SK-N-SH treated with all-trans-retinoic acid at 6 μM for 48 hours (cell line): ENCODE results near the gene SLC36A3.

Experiments used
- ARNTL ChIP-seq: fragments of 450-650 bp; formaldehyde crosslinking; IDR thresholded peaks from 2 replicates; pipeline ENCODE4 v1.5.0; 2020; ENCODE audit warnings: low read depth, mild to moderate bottlenecking, moderate library complexity, borderline replicate concordance
- BACH2 ChIP-seq: fragments of 250-450 bp; sonication (Bioruptor Pico); IDR thresholded peaks from 2 replicates; pipeline ENCODE4 v1.9.0; 2021; ENCODE audit warnings: mild to moderate bottlenecking, borderline replicate concordance
- CSDC2 ChIP-seq: fragments of 250-450 bp; sonication (Bioruptor Pico); IDR thresholded peaks from 2 replicates; pipeline ENCODE4 v1.5.0; 2020; ENCODE audit warnings: mild to moderate bottlenecking, moderate library complexity
- ISL1 ChIP-seq: fragments of 250-450 bp; sonication (Bioruptor Pico); IDR thresholded peaks from 2 replicates; pipeline ENCODE4 v2.1.2; 2022; ENCODE audit warnings: mild to moderate bottlenecking, moderate library complexity
- RARB ChIP-seq: fragments of 250-450 bp; sonication (Bioruptor Pico); IDR thresholded peaks from 2 replicates; pipeline ENCODE4 v1.8.0; 2021; ENCODE audit warnings: mild to moderate bottlenecking, moderate library complexity
- ZNF565 ChIP-seq: fragments of 450-650 bp; formaldehyde crosslinking; conservative IDR thresholded peaks from 2 replicates; pipeline ENCODE4 v1.5.0; 2020; ENCODE audit warnings: low read depth, mild to moderate bottlenecking, moderate library complexity
- TF ChIP-seq, protein P1 (sequence below): fragments of 250-450 bp; sonication (Bioruptor Pico); IDR thresholded peaks from 2 replicates; pipeline ENCODE4 v1.8.0; 2020; ENCODE audit warnings: mild to moderate bottlenecking, moderate library complexity, borderline replicate concordance
- TF ChIP-seq, protein P2 (sequence below): fragments of 250-450 bp; sonication (Bioruptor Pico); IDR thresholded peaks from 2 replicates; pipeline ENCODE4 v1.5.0; 2020; ENCODE audit warnings: mild to moderate bottlenecking, moderate library complexity

DNA sequence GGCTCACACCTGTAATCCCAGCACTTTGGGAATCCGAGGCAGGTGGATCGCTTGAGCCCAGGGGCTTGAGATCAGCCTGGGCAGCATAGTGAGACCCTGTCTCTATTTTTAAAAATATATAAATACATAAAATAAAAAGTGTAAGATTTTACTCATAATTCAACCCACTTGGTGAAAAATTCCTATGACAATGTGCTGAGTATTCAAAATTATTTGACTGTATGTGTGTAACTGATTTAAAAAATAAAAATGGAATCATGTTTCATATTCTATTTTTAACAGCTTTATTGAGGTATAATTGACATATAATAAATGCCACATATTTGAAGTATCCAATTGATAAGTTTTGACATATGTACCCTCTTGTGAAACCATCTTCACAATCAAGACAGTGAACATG lies 27.8 kb downstream of the SLC36A3 start:
- TF ChIP-seq ARNTL (CRISPR knock-in tag) = no peak
- no peak for TF ChIP-seq ZNF565 (CRISPR knock-in tag)
- no peak for TF ChIP-seq ISL1
- TF ChIP-seq, protein P1, sequence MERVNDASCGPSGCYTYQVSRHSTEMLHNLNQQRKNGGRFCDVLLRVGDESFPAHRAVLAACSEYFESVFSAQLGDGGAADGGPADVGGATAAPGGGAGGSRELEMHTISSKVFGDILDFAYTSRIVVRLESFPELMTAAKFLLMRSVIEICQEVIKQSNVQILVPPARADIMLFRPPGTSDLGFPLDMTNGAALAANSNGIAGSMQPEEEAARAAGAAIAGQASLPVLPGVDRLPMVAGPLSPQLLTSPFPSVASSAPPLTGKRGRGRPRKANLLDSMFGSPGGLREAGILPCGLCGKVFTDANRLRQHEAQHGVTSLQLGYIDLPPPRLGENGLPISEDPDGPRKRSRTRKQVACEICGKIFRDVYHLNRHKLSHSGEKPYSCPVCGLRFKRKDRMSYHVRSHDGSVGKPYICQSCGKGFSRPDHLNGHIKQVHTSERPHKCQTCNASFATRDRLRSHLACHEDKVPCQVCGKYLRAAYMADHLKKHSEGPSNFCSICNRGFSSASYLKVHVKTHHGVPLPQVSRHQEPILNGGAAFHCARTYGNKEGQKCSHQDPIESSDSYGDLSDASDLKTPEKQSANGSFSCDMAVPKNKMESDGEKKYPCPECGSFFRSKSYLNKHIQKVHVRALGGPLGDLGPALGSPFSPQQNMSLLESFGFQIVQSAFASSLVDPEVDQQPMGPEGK (CRISPR knock-in tag) = no peak
- no peak for TF ChIP-seq CSDC2 (CRISPR knock-in tag)
- no peak for TF ChIP-seq RARB (CRISPR knock-in tag)
- no peak for TF ChIP-seq BACH2 (CRISPR knock-in tag)
- TF ChIP-seq, protein P2, sequence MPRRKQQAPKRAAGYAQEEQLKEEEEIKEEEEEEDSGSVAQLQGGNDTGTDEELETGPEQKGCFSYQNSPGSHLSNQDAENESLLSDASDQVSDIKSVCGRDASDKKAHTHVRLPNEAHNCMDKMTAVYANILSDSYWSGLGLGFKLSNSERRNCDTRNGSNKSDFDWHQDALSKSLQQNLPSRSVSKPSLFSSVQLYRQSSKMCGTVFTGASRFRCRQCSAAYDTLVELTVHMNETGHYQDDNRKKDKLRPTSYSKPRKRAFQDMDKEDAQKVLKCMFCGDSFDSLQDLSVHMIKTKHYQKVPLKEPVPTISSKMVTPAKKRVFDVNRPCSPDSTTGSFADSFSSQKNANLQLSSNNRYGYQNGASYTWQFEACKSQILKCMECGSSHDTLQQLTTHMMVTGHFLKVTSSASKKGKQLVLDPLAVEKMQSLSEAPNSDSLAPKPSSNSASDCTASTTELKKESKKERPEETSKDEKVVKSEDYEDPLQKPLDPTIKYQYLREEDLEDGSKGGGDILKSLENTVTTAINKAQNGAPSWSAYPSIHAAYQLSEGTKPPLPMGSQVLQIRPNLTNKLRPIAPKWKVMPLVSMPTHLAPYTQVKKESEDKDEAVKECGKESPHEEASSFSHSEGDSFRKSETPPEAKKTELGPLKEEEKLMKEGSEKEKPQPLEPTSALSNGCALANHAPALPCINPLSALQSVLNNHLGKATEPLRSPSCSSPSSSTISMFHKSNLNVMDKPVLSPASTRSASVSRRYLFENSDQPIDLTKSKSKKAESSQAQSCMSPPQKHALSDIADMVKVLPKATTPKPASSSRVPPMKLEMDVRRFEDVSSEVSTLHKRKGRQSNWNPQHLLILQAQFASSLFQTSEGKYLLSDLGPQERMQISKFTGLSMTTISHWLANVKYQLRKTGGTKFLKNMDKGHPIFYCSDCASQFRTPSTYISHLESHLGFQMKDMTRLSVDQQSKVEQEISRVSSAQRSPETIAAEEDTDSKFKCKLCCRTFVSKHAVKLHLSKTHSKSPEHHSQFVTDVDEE (CRISPR knock-in tag) = no peak
